ENCODE results near the gene DCANP1.

The DCANP1 gene

DNA sequence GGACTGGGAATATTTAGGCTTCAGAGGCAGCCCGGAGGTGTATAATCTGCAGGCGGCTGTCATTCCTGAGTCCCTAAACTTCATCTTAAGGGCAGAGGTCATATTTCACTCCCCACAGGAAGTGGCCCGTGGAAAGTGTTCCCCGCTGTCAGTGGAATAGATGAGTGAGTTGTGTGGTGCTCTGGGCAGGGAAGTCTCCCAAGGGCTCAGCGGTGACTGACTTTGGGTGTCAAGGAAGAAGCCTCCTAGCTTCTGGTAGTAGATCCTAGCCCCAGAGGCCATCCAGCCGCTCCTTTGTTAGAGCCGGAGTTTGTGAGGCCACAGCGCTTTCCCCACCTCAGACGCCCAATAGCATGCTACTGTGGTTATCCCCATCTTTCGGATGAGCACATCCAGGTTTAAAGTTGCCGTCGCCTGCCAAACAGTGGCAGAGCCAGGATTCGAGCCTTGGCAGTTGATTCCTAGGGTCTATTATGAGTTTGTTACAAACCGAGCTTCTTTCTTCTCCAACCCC, 43.9 kb upstream of the DCANP1 start:
- H3K9me3 Mint-ChIP-seq, result peaks cover 2% of the 10 kb centered on the region
- H3K4me1 Mint-ChIP-seq, result peaks cover 30% of the 10 kb centered on the region
- peaks cover 99% of the 10 kb centered on the region for H3K27me3 Mint-ChIP-seq (ENCODE audit: low read depth)
- no peaks in the 10 kb centered on the region for H3K36me3 Mint-ChIP-seq (ENCODE audit: low read depth)
- TF ChIP-seq, protein P1, sequence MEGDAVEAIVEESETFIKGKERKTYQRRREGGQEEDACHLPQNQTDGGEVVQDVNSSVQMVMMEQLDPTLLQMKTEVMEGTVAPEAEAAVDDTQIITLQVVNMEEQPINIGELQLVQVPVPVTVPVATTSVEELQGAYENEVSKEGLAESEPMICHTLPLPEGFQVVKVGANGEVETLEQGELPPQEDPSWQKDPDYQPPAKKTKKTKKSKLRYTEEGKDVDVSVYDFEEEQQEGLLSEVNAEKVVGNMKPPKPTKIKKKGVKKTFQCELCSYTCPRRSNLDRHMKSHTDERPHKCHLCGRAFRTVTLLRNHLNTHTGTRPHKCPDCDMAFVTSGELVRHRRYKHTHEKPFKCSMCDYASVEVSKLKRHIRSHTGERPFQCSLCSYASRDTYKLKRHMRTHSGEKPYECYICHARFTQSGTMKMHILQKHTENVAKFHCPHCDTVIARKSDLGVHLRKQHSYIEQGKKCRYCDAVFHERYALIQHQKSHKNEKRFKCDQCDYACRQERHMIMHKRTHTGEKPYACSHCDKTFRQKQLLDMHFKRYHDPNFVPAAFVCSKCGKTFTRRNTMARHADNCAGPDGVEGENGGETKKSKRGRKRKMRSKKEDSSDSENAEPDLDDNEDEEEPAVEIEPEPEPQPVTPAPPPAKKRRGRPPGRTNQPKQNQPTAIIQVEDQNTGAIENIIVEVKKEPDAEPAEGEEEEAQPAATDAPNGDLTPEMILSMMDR (IDR thresholded peaks at IDR 0.05; ENCODE audit: unreplicated experiment in 3 of 3), result no peak
- no peak overlapping the region for H3K4me3 Mint-ChIP-seq
- H3K27ac Mint-ChIP-seq, result no peak overlapping the region

GRCh38 chr5:135490245-135491037, 43.3 kb upstream of the DCANP1 start:
- no peaks in the 10 kb centered on the region for H3K36me3 Mint-ChIP-seq (ENCODE audit: low read depth)
- TF ChIP-seq, protein P1 (IDR thresholded peaks at IDR 0.05; ENCODE audit: unreplicated experiment in 3 of 3), result no peak
- H3K4me1 Mint-ChIP-seq, result peaks cover 30% of the 10 kb centered on the region
- no peak overlapping the region for H3K27ac Mint-ChIP-seq
- H3K9me3 Mint-ChIP-seq, result peaks cover 2% of the 10 kb centered on the region
- peak overlapping the region; percentile 80 to 86 (median 86) for H3K4me3 Mint-ChIP-seq
- H3K27me3 Mint-ChIP-seq (ENCODE audit: low read depth), result peaks cover 100% of the 10 kb centered on the region

DNA sequence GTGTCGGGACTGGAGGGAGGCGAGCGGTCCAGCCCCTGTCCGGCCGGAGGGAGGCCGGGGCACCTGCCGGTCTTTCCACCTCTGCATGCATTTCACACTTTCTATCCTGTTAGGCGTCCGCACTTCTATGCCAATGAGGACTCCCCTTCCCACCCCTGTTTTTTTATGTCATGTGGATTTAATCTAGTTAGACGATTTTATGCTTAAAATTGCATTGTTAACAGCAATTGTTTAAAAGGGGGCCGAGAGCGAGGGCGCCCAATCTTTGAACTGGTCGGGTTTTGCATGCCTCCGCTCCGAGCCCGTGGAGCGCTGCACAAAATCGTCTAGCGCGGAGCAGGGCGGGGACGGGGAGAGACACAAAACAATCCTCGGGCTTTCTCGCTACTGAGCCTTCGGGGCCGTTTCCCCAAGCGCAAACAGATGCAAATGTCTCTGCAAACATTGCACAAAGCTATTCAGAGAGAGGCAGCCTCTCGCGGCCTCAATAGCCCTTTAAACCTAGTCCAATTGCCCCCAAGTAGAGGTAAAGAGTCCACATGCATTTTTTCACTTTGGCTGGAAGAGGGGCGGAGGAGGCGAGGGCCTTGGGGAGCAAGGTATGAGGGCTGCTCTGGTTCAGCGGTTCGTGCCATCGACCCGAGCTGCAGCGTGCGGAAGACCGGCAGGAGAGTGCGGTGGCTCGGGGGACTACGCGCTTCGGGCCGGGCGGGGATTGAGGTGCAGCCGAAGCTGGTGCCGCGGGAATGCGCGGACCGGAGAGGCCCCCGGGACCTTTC, 42.5 kb upstream of the DCANP1 start:
- peaks cover 30% of the 10 kb centered on the region for H3K4me1 Mint-ChIP-seq
- peaks cover 2% of the 10 kb centered on the region for H3K9me3 Mint-ChIP-seq
- peaks cover 99% of the 10 kb centered on the region for H3K27me3 Mint-ChIP-seq (ENCODE audit: low read depth)
- TF ChIP-seq, protein P1 (IDR thresholded peaks at IDR 0.05; ENCODE audit: unreplicated experiment in 3 of 3), result no peak
- H3K36me3 Mint-ChIP-seq (ENCODE audit: low read depth), result no peaks in the 10 kb centered on the region
- peak overlapping the region; percentile 80 to 86 (median 86) for H3K4me3 Mint-ChIP-seq
- peak overlapping the region in 1 of 3 experiments; percentile 45 for H3K27ac Mint-ChIP-seq

- TF ChIP-seq, protein P1 (IDR thresholded peaks at IDR 0.05; ENCODE audit: unreplicated experiment in 3 of 3), result no peak
- H3K36me3 Mint-ChIP-seq (ENCODE audit: low read depth), result no peaks in the 10 kb centered on the region
- H3K27me3 Mint-ChIP-seq (ENCODE audit: low read depth), result peaks cover 99% of the 10 kb centered on the region
- peaks cover 2% of the 10 kb centered on the region for H3K9me3 Mint-ChIP-seq
- peak overlapping the region; percentile 80 to 86 (median 81) for H3K4me3 Mint-ChIP-seq
- H3K4me1 Mint-ChIP-seq, result peaks cover 30% of the 10 kb centered on the region
- peak overlapping the region in 1 of 3 experiments; percentile 39 for H3K27ac Mint-ChIP-seq
These were observed 41.7 kb upstream of the DCANP1 start for GRCh38 chr5:135488727-135489465.

DNA sequence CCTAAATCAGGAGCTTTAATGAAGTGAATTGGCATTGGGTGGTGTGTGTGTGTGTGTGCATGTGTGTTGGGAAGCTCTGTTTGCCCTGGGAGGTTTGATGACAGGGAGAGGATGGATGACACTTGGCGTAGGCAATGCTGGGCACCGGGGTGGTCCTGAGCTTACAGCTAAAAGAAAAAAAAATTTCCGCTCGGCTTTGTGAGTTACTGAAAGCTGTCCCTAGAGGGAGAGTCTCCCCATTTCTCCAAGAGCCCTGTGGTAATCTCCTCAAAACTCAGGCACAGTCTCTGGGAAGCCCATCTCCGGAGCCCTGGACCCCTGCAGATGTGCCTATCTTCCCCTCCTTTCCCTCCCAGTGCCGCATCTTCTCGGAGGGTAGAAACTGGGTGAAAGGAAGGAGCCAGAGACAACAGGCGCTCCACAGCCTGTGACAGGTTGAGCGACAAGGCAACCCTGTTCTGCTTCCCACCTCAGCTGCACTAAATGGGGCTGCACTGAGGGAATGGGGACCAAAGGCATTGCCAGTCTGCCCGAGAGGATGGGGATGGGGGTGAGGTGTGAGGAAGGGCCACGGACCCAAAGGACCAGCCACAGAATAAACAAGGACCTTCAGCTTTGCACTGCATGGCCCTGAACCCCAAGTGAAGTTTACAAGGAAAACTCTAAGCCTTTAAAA, 40.8 kb upstream of the DCANP1 start:
- H3K36me3 Mint-ChIP-seq (ENCODE audit: low read depth), result no peaks in the 10 kb centered on the region
- H3K27ac Mint-ChIP-seq, result no peak overlapping the region
- H3K4me3 Mint-ChIP-seq, result peak overlapping the region; percentile 80 to 81 (median 80)
- no peaks in the 10 kb centered on the region for H3K9me3 Mint-ChIP-seq
- H3K4me1 Mint-ChIP-seq, result peaks cover 30% of the 10 kb centered on the region
- TF ChIP-seq, protein P1 (IDR thresholded peaks at IDR 0.05; ENCODE audit: unreplicated experiment in 3 of 3), result no peak
- peaks cover 99% of the 10 kb centered on the region for H3K27me3 Mint-ChIP-seq (ENCODE audit: low read depth)
